Stimulated activated CD8-positive, alpha-beta memory T cell treated with anti-CD3 and anti-CD28 coated beads, Interleukin-4, amount 100 ng/mL, for 48 hours (primary cell): ENCODE measurements around the gene RHBDF2.
"Not testable (repeated sequence)": the region's sequence is repeated elsewhere in the genome, so short reads cannot be mapped to it uniquely, and the experiment has no call there.

Source experiments
- DNase-seq: peaks from one replicate; pipeline ENCODE4 v3.0.0-alpha.2; 2020

The RHBDF2 gene

DNA sequence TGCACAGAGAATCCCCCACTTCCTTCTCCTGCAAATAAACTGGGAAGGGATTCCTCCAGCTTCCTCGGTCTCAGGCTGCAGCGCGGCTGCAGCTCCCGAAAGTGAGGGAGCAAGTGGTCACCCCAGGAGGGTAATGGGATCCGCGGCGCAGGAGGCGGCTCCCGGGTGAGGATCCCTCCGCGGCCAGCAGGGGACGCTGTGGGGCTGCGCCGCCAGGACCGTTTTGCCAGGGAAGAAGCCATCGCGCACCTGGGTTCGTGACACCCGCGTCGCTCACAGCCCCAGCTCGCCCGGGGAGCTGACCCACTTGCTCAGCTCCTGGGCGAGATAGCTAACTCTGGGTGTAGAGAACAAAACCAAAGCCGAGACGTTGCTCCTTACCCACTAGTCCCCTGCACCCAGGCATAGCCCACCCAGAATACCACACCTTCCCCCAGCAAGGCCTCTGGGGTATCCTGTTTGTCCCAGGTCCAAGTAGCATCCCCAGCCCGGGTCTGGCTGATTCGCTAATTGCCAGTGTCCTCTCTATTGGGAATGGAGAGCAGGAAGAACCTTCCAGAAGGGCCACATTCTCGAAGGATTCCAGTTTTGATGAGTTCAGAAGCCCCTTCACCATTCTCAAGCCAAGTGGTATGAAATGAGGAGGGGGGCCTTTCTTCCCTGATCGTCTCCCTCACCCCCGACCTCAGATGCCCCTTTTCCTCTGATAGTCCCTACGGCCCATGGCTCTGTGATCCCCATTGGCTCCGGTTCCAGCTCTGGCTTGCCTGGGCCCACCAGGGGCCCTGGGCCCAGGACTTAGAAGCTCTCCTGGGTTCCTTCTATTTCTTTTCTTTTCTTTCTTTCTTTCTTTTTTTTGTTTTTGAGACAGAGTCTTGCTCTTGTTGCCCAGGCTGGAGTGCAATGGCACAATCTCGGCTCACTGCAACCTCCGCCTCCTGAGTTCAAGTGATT lies 22.1 kb upstream of the RHBDF2 start:
- peak; percentile 89 for DNase-seq

DNA sequence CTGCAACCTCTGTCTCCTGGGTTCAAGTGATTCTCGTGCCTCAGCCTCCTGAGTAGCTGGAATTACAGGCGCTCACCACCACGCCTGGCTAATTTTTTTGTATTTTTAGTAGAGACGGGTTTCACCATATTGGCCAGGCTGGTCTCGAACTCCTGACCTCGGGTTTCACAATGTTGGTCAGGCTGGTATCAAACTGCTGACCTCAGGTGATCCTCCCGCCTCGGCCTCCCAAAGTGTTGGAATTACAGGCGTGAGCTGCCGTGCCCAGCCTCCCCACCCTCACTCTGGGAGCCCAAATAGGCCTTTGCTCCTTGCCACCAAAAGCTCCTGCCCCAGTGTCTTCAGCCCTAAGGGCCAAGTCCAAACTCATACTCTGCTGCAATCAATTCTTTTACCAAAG lies 20.5 kb upstream of the RHBDF2 start:
- DNase-seq = not testable (repeated sequence)

DNA sequence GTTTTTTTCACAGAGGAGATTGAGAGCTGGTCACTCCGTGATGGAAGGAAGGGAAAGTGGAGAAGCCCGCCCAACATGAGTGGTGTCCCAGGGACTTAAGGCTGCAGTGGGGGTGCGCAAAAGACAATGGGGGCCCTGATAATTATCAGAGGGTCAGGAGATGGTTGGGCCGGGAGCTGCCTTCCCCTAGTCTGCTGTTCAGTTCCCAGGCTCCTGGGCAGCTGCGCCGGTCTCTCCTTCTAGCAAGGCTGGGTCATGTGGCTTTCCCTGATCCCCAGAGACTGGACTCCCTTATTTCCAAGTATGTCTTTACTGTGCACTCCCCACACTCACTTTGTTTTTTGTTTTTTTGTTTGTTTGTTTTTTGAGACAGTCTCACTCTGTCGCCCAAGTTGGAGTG lies 20.0 kb upstream of the RHBDF2 start:
- no peak for DNase-seq

DNA sequence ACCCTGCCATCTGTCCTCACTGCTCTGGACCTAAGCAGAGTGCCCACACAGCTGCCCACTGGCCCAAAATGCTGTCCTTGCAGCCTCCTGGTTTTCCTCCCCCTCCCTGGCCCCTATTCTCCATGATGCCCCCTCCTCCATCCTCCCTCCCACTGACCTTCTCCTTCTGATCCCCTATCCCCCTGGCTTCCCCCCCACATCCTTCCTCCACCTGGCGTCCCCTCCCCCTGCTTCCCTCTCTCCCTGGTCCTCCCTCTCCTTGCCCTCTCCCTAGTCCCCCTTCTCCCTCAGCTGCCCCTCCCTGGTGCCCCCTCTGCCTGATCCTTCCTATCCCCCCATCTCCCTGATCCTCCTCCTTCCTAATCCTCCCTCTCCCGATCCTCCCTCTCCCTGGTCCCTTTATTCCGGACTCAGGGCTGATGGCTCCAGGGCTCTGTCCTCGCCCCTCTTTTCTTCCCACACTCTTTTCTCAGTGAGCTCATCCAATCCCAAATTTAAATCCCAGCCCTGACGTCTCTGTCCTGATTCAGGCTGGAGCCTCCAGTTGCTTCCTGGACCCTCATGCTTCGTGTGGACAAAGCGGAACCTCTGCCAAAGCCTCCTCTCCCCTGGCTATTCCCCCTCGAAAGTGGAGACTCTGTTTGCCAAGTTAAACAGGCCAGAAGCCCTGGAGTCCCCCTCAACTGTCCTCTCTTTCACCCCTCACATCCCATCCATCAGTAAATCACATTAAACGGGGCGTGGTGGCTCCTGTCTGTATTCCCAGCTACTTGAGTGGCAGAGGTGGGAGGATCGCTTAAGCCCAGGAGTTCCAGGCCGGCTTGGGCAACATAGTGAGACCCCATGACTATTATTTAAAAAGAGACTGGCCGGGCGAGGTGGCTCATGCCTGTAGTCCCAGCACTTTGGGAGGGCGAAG lies 18.1 kb upstream of the RHBDF2 start:
- no peak for DNase-seq

DNA sequence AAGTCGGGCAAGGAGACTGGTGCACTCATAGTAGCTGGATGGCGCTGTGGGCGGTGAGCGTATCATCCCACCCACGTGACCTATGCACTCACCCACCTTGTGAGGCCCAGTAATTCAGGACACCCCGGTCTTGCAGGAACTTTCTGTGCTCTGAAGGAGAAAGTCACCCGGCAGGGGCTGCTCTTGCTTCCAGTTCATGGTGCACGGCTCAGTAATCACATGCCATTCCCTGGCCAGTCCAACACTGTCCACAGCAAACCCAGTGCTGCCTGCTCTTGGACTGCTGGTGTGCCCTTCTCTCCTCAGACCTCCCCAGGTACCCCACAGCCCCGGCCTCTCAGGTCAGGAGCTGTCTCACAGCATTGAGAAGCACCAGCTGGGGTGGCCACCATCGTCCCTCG lies 16.4 kb upstream of the RHBDF2 start:
- no peak for DNase-seq

DNA sequence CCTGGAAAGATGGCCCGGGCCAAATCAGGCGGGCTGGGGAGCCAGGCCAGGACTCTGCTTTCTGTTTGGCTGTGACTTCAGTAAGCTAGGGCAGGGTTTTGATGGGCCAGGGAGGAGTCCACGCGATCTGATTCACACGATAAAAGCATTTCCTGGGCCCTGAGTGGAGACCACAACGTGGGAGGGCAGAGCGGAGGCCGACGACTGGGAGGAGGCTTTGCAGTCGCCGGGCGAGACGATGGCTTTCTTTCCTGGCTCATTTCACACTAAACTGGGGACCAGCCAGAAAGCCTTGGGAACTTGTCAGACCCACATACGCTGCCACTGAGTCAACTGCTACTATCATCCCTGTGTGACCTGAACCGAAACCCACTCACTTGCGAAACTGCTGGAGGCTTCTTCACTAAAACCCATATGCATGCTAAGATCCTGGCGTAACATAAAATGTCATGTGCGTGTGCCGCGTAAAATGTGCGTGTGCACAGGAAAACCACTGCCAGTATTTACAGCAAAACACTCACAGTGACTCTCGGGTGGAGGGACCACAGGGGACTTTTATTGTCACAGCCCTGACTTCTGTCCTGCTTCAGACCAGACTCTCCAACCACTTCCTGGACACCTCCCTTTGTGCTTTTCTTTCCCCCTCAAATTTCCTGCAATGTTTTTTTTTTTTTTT lies 14.2 kb upstream of the RHBDF2 start:
- DNase-seq = peak; percentile 88

DNA sequence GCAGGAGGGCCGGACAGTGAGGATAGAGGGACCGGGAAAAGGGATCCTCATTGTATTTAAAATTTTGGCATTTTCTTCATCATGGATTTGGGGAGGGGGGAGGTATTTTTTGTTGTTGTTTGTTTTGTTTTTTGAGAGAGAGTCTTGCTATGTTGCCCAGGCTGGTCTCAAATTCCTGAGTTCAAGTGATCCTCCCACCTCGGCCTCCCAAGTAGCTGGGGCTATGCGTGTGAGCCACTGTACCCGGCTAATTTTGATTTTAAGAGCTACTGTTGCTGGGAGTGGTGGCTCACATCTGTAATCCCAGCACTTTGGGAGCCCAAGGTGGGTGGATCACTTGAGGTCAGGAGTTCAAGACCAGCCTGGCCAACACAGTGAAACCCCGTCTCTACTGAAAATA lies 13.1 kb upstream of the RHBDF2 start:
- DNase-seq = not testable (repeated sequence)

DNA sequence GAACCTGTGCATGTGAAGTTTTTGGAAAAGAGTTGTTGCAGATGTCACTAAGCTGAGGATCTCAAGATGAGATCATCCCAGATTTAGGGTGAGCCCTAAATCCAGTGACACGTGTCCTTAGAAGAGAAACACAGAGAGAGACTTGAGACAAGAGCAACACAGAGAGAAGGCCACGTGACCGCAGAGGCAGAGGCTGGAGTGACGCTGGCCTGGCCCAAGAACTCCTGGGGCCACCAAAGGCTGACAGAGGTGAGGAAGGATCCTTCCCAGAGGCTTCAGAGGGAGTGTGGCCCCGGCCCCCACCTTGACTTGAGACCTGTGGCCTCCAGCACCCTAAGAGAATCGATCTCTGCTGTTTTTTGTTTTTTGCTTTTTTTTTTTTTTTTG lies 12.1 kb upstream of the RHBDF2 start:
- DNase-seq = no peak

DNA sequence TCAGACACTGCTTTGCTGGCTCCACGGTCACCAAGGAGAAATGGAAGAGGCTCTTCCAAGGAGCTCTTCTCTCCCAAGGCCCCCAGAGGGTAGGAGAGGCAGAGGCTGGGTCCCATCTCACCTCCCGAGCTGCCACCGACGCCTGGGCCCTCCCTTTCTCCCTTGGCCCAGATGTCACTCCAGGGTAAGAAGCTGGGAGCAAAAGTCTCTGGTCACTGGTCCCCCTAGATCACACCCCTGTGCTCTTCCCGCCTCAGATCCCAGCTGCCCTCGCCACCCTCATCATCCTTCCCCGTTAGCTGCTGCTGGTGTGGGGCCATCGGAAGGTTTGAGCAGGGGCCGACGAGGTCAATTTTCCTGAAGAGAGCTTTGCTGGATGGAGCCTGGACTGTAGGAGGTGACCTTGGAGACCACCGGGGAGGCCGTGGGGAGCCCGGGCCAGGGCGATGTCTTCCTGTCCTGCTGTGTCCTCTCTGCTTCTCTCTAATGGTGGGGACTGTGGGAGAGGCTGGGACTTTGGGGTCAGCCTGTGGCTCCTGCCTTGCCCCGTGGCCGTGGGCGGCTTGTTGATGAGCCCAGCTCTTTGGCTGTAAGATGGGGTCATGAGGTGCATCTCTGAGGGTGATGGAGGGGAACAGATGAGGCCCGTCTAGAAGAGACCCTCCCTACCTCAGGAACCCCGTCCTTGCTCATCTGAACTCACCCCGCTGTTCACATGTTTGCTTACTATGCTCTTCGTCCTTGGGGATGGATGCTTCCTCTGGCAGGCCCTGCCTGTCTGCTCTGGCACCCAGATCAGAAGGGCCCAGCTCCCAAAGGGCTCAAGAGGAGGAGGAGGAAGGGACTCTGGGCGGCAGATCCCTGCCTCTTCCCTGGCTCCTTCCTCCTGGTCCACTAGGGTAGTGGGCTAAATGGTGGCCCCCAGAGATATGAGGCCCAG lies 11.4 kb upstream of the RHBDF2 start:
- no peak for DNase-seq

DNA sequence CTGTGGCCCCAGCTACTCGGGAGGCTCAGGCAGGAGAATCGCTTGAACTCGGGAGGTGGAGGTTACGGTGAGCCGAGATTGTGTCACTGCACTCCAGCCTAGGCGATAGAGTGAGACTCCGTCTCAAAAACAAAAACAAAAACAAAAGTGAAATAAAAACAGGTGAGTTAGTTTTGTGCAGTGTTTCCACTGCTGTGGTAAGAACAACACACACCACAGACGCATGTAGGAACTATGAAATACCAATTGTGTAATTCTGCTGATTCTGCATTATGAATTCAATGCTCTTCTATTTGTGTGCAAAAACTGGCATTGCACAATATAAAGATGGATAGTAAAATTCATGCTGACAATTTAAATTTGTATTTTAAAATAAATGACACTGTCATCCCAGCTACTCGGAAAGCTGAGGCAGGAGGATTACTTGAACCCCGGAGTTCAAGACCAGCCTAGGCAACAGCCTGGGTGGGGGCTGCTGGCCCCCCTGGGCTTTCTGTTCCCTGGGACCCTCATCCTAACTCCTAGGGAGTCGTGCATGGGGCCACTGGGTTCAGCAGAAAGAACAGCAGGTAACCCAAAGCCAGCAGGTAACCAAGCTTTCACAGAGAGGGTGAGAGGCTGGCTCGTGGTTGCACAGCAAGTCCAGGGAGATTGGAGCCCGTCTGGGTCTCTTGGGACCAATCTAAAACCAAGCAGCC lies 10.6 kb upstream of the RHBDF2 start:
- DNase-seq = no peak

DNA sequence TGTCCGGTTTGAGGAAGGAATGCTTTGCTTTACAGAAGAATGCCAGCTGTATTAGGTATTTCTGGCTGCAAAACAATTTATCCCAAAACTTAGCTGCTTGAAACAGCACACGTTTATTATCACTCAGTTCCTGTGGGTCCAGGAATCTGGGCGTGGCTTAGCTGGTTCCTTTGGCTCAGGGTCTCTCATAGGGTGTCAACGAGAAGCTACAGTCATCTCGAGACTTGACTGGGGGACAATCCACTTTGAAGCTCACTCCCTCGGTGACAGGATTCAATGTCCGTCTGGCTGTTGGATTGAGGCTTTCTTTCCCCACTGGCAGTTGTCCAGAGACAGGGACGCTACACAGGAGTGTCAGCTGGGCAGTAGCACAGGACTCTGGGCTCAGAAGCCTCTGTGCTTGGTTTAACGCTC lies 9.6 kb upstream of the RHBDF2 start:
- DNase-seq = no peak

DNA sequence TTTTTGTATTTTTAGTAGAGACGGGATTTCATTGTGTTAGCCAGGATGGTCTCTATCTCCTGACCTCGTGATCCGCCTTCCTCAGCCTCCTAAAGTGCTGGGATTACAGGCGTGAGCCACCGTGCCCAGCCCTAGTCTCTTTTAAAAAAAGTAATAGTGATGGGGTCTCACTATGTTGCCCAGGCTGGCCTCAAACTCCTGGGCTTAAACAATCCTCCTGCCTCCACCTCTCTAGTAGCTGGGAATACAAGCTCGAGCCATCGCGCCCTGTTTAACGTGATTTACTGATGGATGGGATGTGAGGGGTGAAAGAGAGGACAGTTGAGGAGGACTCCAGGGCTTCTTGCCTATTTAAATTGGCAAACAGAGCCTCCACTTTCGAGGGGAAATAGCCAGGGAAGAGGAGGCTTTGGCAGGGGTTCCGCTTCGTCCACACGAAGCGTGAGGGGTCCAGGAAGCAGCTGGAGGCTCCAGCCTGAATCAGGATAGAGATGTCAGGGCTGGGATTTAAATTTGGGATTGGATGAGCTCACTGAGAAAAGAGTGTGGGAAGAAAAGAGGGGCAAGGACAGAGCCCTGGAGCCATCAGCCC lies 7.3 kb upstream of the RHBDF2 start:
- not testable (repeated sequence) for DNase-seq

DNA sequence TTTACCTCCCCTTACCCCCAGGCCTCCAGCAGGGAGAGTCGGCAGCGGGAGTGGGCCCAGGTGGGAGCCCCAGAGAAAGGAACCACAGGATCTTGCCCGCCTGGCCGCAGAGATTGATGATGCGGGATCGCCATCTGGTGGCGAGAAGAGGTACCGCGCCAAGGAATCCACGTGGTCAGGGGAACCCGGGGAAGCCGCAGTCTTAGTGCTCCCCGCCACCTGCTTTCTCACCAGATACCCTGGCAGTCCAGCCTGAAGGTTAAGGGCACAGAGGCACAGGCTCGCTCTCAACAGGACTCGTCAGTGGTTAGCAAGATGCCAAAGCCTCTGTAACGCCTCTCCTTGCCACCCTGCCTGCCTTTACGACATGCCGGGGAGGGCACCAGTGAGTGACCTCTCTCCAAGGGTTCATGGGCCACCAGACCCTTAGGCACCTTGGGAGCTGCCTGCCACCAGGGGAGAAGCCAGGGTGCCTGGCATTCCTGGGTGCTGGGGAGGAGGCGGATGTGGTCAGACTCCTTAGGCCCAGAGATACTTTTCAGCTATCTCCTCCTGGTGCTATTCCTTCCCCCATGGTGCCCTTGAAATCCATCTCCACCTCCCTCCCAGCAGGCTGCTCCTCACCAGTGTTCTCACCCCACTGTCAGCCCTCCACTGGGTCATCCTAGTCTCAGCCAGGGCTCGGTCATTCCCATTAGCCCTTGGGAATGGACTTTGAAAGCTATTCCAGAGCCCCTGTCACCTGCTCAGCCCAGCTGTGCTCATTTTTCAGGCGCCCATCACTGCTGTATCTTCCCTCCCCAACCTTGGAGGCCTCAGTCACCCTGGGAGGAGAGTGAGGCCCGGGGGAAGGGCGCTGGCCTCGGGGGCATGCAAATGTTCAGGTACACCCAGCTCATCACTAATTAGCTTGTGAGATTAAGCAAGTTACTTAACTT lies 5.5 kb upstream of the RHBDF2 start:
- DNase-seq = peak; percentile 95

DNA sequence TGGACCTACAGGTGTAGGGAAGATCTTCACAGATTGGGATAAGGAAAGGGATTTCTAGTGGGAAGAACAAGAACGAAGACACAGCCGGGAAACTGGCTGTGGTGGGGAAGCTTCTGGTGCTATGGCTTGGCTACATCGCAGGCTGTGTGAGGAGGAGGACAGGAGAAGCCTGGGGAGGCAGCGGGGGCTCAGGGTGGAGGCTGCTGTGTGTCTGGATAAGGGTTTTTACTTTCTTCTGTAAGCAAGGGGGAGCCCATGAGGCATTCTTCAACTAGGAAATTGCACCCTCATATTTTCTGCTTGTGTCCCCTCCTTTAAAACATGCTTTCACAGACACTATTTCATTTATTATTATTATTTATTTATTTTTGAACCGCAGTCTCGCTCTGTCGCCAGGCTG lies 2.9 kb upstream of the RHBDF2 start:
- DNase-seq = no peak

DNA sequence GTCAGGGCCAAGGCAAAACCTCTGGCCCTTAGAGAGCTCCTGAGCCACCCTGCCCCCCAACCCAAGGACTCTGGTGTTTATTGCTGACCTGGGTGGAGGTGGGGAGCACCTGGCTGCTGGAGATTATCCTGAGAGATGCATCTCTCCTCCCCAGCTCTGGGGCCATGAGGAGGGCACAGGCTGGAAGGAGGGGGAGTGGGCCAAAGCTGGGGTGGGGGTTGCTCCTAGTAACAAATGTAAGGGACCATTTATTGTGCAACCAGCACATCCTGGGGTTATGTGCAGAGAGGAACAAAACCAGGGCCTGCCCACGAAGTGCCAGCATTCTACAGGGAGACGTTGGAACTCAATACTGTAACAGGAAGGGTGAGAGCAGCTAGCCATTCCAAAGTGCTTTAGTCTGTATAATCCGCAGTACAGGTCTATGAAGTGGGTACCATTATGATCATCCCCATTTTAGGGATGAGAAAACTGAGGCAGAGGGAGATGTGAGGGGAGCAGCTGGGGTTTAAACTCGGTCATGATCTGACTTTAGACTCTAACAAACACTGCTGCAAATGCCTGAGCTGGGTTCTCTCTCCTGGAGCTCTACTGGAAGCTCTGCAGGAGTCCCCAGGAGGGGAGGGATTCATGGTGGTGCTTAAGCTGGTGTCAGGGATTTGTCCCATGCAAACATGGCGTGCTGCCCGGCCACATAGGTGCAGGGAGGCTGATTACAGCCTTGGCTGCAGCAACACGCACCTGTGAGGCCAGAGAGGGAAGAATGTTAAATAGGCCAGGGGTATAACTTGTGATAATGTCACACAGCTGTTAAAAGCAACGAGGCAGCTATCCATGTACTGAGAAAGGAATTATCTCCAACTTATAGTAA lies 1.4 kb upstream of the RHBDF2 start:
- DNase-seq = no peak

DNA sequence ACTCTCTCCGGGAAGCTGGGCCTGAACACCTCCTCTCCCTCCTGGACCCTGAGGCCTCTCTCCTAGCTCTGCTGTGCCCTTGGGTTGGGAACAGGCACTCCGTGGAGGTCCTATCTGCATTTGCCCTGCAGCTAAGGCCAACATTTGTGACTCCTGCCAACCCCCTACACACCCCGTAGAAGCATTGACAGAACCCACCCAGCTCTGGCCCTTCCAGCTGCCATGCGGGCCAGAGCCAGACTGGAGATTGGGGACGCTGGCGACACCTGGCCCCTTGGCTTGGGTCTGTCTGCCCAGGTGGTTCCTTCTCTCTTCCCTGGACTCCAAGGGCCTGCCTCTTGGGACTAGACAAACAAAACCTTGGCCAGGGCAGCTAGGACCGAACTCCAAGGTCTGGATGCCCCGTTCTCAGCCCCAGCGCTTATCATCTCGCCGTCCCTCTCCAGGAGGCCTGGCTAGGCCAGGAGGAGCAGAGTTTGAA lies 644 bp upstream of the RHBDF2 start:
- DNase-seq = no peak

DNA sequence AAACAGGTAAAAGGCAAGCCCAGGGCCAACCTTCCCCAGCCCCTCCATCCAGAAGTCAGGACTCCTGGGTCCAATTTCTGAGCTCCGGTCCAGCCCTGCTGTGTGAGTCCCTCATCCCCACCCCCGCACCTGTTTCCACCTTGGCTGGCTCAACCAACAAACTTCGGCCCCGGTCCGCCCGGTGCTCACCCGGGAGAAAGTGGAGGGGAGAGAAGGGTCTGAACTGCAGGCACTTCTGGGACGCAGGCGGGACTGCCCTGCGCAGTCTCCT lies 541 bp downstream of the RHBDF2 start:
- no peak for DNase-seq

DNA sequence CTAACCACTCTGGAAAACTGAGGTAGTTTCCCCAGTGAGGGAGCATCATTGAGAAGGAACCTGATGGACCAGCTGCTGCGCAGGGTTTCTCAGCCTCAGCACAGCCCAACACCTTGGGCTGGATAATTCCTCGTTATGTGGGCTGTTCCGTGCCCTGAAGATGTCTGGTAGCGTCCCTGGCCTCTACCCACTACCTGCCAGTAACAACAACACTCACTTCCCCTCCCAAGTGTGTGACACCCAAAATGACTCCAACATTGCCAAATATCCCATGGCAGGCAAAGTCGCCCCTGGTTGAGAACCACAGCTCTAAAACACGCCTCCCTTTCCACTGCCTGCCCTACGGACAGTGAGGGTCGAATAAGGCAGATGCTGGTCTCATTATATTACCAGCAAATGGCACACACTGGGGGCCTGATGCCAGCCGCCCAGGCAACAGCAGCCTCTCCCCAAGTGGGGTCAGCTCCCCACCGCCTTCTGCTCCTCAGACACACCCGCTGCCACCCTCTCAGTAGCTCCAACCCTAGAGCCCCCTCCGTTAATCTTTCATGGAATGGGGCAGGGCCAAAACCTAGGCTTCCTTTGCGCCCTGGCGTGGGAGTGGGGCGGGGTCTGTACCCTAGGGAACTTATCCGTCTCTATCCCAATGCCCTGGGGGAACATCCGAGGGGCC lies 1.0 kb downstream of the RHBDF2 start:
- DNase-seq = no peak
